Panc1 (cell line): ENCODE measurements around the gene PRR5. TPM values are rescaled to one million over a fixed set of nuclear protein-coding genes. Genes with fewer than 3 reads are reported as not detected.

Experiments
- ATAC-seq: fragments of 200-7000 bp; cut with Tn5 transposase; 2 replicates; pipeline ENCODE4 v1.9.1; 2020; ENCODE audit warnings: mild to moderate bottlenecking, moderate library complexity
- BruUV-seq: library from RNA; stranded (reverse); fragments of 400-500 nt; replicated peaks from 2 replicates; lab custom pipeline; 2021; lab: Mats Ljungman, UMichigan
- CTCF ChIA-PET: fragments of 300-600 bp; sonication (Branson Sonifier 250); formaldehyde crosslinking; loops from one replicate; lab custom pipeline; 2022; ENCODE audit warnings: antibody characterized with exemption; lab: Charles Lee
- POLR2A ChIA-PET: fragments of 300-600 bp; sonication (Branson Sonifier 250); formaldehyde crosslinking; loops from one replicate; lab custom pipeline; 2022; ENCODE audit warnings: antibody characterized with exemption; lab: Charles Lee
- DNase-seq: peaks from one replicate; pipeline ENCODE4 v3.0.0-alpha.2; 2010; ENCODE audit warnings: low read depth, low spot score
- H3K27ac ChIP-seq: 2 replicates; pipeline ENCODE4 v1.5.1; 2011; ENCODE audit warnings: mild to moderate bottlenecking, low read length, inconsistent platforms
- H3K27me3 ChIP-seq: fragments of 200-500 bp; sonication (Bioruptor generic); 2 replicates; pipeline ENCODE4 v1.6.0; 2014; ENCODE audit warnings: low read length, inconsistent platforms; ENCODE audit not compliant: control insufficient read depth, insufficient read depth
- H3K36me3 ChIP-seq: fragments of 200-500 bp; sonication (Bioruptor generic); 2 replicates; pipeline ENCODE4 v1.5.1; 2014; ENCODE audit warnings: inconsistent platforms, mild to moderate bottlenecking, low read length, moderate library complexity; ENCODE audit not compliant: control insufficient read depth, insufficient read depth
- H3K4me1 ChIP-seq: 2 replicates; pipeline ENCODE4 v1.5.1; 2011; ENCODE audit warnings: inconsistent platforms, mild to moderate bottlenecking, low read length, moderate library complexity; ENCODE audit not compliant: control insufficient read depth, insufficient read depth
- H3K4me3 ChIP-seq, 2 experiments: 2 replicates each; pipeline ENCODE4 v1.5.1; 2011 to 2012; ENCODE audit warnings: low read depth in 2 of 2, low read length in 2 of 2, mild to moderate bottlenecking in 2 of 2, inconsistent platforms in 1 of 2, moderate library complexity in 1 of 2
- H3K9me3 ChIP-seq: fragments of 200-500 bp; sonication (Bioruptor generic); 2 replicates; pipeline ENCODE4 v1.5.1; 2014; ENCODE audit warnings: low read depth, mild to moderate bottlenecking, inconsistent platforms, low read length, moderate library complexity; ENCODE audit not compliant: control insufficient read depth, insufficient read depth
- POLR2AphosphoS5 ChIP-seq: IDR thresholded peaks from 2 replicates; pipeline ENCODE4 v1.6.1; 2012; ENCODE audit warnings: mild to moderate bottlenecking, low read depth, low read length, moderate library complexity
- SIN3A ChIP-seq: IDR thresholded peaks from 2 replicates; pipeline ENCODE4 v1.6.1; 2012; ENCODE audit warnings: low read depth, mild to moderate bottlenecking, low read length, moderate library complexity, borderline replicate concordance; ENCODE audit not compliant: insufficient read depth
- TCF7L2 ChIP-seq: IDR thresholded peaks from 2 replicates; pipeline ENCODE4 v1.6.1; 2011; ENCODE audit warnings: mild to moderate bottlenecking, low read depth, low read length, inconsistent platforms
- in situ Hi-C: cut with HindIII; loops from 2 replicates; pipeline ENCODE4 v1.10.0; 2016; ENCODE audit warnings: low sequenced_read_pairs, low pct_unique_long_range_greater_than_20kb
- intact Hi-C: fragments of 100-400 bp; cut with micrococcal nuclease; formaldehyde crosslinking; loops from one replicate; pipeline ENCODE4 v1.10.0; 2022; ENCODE audit not compliant: unreplicated experiment
- total RNA-seq: library from RNA; stranded (reverse); gene quantifications from one replicate; pipeline ENCODE4 v1.2.1, GENCODE V29; 2021; ENCODE audit not compliant: unreplicated experiment
- TF ChIP-seq, protein P1 (sequence below): fragments of 450-650 bp; IDR thresholded peaks from 2 replicates; pipeline ENCODE4 v1.5.1; 2017; ENCODE audit warnings: mild to moderate bottlenecking
- TF ChIP-seq, protein P2 (sequence below), 2 experiments: IDR thresholded peaks; 2 replicates each; pipeline ENCODE4 v1.6.1; 2011 to 2012; ENCODE audit warnings: low read depth in 2 of 2, control low read depth in 1 of 2, low read length in 1 of 2, mild to moderate bottlenecking in 1 of 2, moderate library complexity in 1 of 2; ENCODE audit not compliant: insufficient read depth in 1 of 2

PRR5 gene
- total RNA-seq, 1 experiment from 2014 or later, result 11.5 TPM

DNA sequence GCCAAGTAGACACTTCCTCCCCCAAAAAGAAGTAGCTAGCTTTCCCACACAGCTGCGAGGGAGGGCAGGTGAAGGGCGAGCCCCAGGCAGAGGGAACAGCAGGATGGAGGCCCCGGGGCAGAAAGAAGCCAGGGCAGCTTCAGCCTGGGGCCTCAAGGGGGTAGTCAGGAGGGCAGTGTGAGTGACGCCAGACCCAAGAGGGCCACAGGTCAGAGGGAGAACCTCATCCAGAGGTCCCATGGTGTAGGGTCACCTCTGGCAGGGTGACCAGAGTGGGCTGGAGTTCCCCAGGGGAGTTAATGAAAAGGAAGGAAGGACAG, 9.2 kb downstream of the PRR5 start:
- ATAC-seq (no peak), DNase-seq (no peak)
- ChIA-PET CTCF (no interaction called here), POLR2A (no interaction called here)
- Histone ChIP-seq H3K4me3 (no peak overlapping the region), H3K36me3 (no peaks in the 10 kb centered on the region), H3K27me3 (no peaks in the 10 kb centered on the region), H3K4me1 (no peaks in the 10 kb centered on the region), H3K27ac (no peak overlapping the region), H3K9me3 (no peaks in the 10 kb centered on the region)
- TF ChIP-seq, protein P1, sequence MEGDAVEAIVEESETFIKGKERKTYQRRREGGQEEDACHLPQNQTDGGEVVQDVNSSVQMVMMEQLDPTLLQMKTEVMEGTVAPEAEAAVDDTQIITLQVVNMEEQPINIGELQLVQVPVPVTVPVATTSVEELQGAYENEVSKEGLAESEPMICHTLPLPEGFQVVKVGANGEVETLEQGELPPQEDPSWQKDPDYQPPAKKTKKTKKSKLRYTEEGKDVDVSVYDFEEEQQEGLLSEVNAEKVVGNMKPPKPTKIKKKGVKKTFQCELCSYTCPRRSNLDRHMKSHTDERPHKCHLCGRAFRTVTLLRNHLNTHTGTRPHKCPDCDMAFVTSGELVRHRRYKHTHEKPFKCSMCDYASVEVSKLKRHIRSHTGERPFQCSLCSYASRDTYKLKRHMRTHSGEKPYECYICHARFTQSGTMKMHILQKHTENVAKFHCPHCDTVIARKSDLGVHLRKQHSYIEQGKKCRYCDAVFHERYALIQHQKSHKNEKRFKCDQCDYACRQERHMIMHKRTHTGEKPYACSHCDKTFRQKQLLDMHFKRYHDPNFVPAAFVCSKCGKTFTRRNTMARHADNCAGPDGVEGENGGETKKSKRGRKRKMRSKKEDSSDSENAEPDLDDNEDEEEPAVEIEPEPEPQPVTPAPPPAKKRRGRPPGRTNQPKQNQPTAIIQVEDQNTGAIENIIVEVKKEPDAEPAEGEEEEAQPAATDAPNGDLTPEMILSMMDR, result no peak
- TF ChIP-seq, protein P2, sequence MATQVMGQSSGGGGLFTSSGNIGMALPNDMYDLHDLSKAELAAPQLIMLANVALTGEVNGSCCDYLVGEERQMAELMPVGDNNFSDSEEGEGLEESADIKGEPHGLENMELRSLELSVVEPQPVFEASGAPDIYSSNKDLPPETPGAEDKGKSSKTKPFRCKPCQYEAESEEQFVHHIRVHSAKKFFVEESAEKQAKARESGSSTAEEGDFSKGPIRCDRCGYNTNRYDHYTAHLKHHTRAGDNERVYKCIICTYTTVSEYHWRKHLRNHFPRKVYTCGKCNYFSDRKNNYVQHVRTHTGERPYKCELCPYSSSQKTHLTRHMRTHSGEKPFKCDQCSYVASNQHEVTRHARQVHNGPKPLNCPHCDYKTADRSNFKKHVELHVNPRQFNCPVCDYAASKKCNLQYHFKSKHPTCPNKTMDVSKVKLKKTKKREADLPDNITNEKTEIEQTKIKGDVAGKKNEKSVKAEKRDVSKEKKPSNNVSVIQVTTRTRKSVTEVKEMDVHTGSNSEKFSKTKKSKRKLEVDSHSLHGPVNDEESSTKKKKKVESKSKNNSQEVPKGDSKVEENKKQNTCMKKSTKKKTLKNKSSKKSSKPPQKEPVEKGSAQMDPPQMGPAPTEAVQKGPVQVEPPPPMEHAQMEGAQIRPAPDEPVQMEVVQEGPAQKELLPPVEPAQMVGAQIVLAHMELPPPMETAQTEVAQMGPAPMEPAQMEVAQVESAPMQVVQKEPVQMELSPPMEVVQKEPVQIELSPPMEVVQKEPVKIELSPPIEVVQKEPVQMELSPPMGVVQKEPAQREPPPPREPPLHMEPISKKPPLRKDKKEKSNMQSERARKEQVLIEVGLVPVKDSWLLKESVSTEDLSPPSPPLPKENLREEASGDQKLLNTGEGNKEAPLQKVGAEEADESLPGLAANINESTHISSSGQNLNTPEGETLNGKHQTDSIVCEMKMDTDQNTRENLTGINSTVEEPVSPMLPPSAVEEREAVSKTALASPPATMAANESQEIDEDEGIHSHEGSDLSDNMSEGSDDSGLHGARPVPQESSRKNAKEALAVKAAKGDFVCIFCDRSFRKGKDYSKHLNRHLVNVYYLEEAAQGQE (IDR thresholded peaks at IDR 0.05; ENCODE audit: insufficient read depth in 1 of 2, low read depth in 2 of 2, low read length in 1 of 2), result no peak
- TF ChIP-seq TCF7L2 (no peak), POLR2AphosphoS5 (no peak), SIN3A (no peak)
- no TSS peak for BruUV-seq
- intact Hi-C loops, result no loop called here
- in situ Hi-C loops, result no loop called here

DNA sequence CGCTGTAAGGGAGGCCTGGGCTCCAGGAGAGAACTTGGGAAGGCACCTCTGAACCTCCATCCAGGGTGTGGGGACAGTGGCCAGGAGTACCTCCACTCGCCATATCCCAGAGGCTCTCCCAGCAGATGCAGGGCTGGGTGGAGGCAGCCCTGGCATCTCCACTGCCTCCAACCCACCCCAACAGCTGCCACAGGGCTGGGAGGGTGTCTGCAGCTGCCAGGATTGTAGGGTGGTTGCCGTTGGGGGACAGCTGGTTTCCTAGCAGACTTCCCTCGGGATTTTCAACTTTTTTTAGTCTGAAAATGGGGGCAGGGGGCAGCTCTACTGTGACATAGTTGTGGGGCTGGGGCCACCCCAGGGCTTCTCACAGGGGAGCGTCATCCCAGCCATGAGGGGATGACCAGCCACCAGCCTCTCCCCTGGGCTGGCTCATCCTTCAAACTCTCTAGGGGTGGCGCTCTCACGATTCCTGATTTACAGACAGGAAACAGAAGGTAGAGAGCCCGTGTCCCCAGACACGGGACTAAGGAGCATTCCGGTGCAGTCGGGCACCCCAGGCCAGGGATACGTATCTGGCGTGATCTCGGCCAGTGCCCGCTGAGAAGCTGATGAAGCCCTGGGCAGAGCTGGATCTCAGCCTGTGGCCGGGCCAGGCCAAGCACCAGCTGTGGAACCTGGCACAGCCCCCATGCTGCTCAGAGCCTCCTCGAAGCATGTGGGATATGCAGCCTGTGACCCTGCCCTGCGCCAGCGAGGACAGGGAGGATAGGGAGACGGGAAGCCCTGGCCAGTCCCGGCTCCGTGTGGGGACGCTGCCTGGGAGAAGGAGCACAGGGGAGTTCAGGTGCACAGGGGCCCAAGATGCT, 9.9 kb downstream of the PRR5 start:
- in situ Hi-C loops, result no loop called here
- CTCF ChIA-PET, result interaction anchor here (1.6 kb wide), 1 partner anchor 25 kb away, joined by 3 read pairs; no protein-coding TSS in a partner anchor

DNA sequence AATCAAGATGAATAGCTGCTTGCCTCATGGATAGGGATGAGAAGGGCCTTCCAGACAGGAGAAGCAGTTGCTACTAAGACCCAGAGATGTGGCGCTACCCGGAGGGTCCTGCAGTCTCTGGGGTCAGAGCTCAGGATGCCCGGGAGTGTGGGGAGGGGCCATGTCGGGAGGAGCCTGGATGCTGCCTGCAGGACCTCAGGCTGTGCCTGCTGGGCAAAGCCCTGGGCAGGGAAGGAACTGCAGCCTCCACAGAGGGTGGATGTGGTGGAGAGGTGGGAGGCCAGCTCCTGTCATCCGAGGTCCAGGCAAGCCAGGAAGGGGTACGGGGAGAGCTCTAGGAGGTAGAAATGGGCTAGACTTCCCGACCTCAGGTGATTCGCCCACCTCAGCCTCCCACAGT, 11.0 kb downstream of the PRR5 start:
- ChIA-PET CTCF (interaction anchor here (1.6 kb wide), 1 partner anchor 24 kb away, joined by 3 read pairs; no protein-coding TSS in a partner anchor), POLR2A (interaction anchor here (0.6 kb wide), 1 partner anchor 21 kb away, joined by 6 read pairs; no protein-coding TSS in a partner anchor)
- intact Hi-C loops, result no loop called here
- DNase-seq (no peak), ATAC-seq (no peak)
- Histone ChIP-seq H3K4me1 (no peaks in the 10 kb centered on the region), H3K36me3 (no peaks in the 10 kb centered on the region), H3K9me3 (no peaks in the 10 kb centered on the region), H3K27me3 (no peaks in the 10 kb centered on the region), H3K27ac (no peak overlapping the region), H3K4me3 (no peak overlapping the region)
- TF ChIP-seq, protein P2 (IDR thresholded peaks at IDR 0.05; ENCODE audit: insufficient read depth in 1 of 2, low read depth in 2 of 2, low read length in 1 of 2), result no peak
- TF ChIP-seq TCF7L2, result no peak
- no peak for TF ChIP-seq POLR2AphosphoS5
- no peak for TF ChIP-seq SIN3A
- TF ChIP-seq, protein P1, result no peak
- BruUV-seq, result no TSS peak
- in situ Hi-C loops, result no loop called here

More for the DNA sequence above, 9.9 kb downstream of the PRR5 start:
- Histone ChIP-seq H3K9me3 (no peaks in the 10 kb centered on the region), H3K27me3 (no peaks in the 10 kb centered on the region), H3K36me3 (no peaks in the 10 kb centered on the region), H3K4me3 (no peak overlapping the region), H3K4me1 (no peaks in the 10 kb centered on the region), H3K27ac (no peak overlapping the region)
- ATAC-seq (no peak; the same call in 1 of the 2 replicates), DNase-seq (no peak)
- no TSS peak for BruUV-seq
- POLR2A ChIA-PET, result no interaction called here
- intact Hi-C loops, result no loop called here
- TF ChIP-seq SIN3A (no peak), POLR2AphosphoS5 (no peak)
